Measurements from ENCODE around the gene RNF38. TPM values are rescaled to one million over a fixed set of nuclear protein-coding genes. Genes with fewer than 3 reads are reported as not detected.
"Not testable (repeated sequence)": the region's sequence is repeated elsewhere in the genome, so short reads cannot be mapped to it uniquely, and the experiment has no call there.

Gene RNF38
- polyA plus RNA-seq, 4 donors = 6.0 to 22.6 (median 8.1) TPM

- Histone ChIP-seq H3K4me1 (ENCODE audit: control insufficient read depth in 3 of 3, insufficient read depth in 2 of 3, low read depth in 1 of 3, low read length in 2 of 3) (peaks cover 0 to 37% (median 0%) of the 10 kb centered on the region in 3 donors), H3K36me3 (ENCODE audit: control insufficient read depth in 3 of 3, insufficient read depth in 2 of 3, low read depth in 1 of 3, low read length in 3 of 3) (no peaks in the 10 kb centered on the region), H3K9me3 (ENCODE audit: control insufficient read depth in 2 of 2, insufficient read depth in 1 of 2, low read depth in 1 of 2, low read length in 1 of 2) (no peaks in the 10 kb centered on the region), H3K27me3 (ENCODE audit: control insufficient read depth in 3 of 3, insufficient read depth in 3 of 3, low read length in 3 of 3) (no peaks in the 10 kb centered on the region), H3K4me3 (ENCODE audit: low read depth in 1 of 3, low read length in 3 of 3) (no peak overlapping the region), H3K27ac (ENCODE audit: low read depth in 1 of 3, low read length in 2 of 3) (no peak overlapping the region)
- DNase-seq (no peak), FAIRE-seq (no peak)
- whole genome bisulfite sequencing, 3 donors = 34 to 56% (median 53%) methylated on average over 3 of the region's 3 CpGs
Measured at GRCh38 chr9:36315283-36315682, 84.8 kb downstream of the RNF38 start.

- H3K9me3 ChIP-seq (ENCODE audit: control insufficient read depth in 2 of 2, insufficient read depth in 1 of 2, low read depth in 1 of 2, low read length in 1 of 2) = no peaks in the 10 kb centered on the region
- no peak overlapping the region for H3K4me3 ChIP-seq (ENCODE audit: low read depth in 1 of 3, low read length in 3 of 3)
- DNase-seq = no peak
- no peak for FAIRE-seq
- H3K27me3 ChIP-seq (ENCODE audit: control insufficient read depth in 3 of 3, insufficient read depth in 3 of 3, low read length in 3 of 3) = no peaks in the 10 kb centered on the region
- no peak overlapping the region for H3K27ac ChIP-seq (ENCODE audit: low read depth in 1 of 3, low read length in 2 of 3)
- H3K36me3 ChIP-seq (ENCODE audit: control insufficient read depth in 3 of 3, insufficient read depth in 2 of 3, low read depth in 1 of 3, low read length in 3 of 3) = no peaks in the 10 kb centered on the region
- H3K4me1 ChIP-seq (ENCODE audit: control insufficient read depth in 3 of 3, insufficient read depth in 2 of 3, low read depth in 1 of 3, low read length in 2 of 3) = peaks cover 0 to 34% (median 0%) of the 10 kb centered on the region in 3 donors
- WGBS, 3 donors = 93 to 100% (median 96%) methylated on average over 2 of the region's 2 CpGs
Measured at GRCh38 chr9:36314740-36315139, 85.3 kb downstream of the RNF38 start.

GRCh38 chr9:36306471-36307306, 93.4 kb downstream of the RNF38 start:
- H3K27ac ChIP-seq (ENCODE audit: low read depth in 1 of 3, low read length in 2 of 3) = peak overlapping the region in 1 of 3 donors; percentile 22
- no peaks in the 10 kb centered on the region for H3K27me3 ChIP-seq (ENCODE audit: control insufficient read depth in 3 of 3, insufficient read depth in 3 of 3, low read length in 3 of 3)
- H3K9me3 ChIP-seq (ENCODE audit: control insufficient read depth in 2 of 2, insufficient read depth in 1 of 2, low read depth in 1 of 2, low read length in 1 of 2) = no peaks in the 10 kb centered on the region
- WGBS, 3 donors = 37 to 46% (median 40%) methylated on average over 8 of the region's 8 CpGs
- H3K4me1 ChIP-seq (ENCODE audit: control insufficient read depth in 3 of 3, insufficient read depth in 2 of 3, low read depth in 1 of 3, low read length in 2 of 3) = peaks cover 0 to 5% (median 0%) of the 10 kb centered on the region in 3 donors
- peak; percentile 33 to 73 for DNase-seq
- no peaks in the 10 kb centered on the region for H3K36me3 ChIP-seq (ENCODE audit: control insufficient read depth in 3 of 3, insufficient read depth in 2 of 3, low read depth in 1 of 3, low read length in 3 of 3)
- no peak overlapping the region for H3K4me3 ChIP-seq (ENCODE audit: low read depth in 1 of 3, low read length in 3 of 3)
- FAIRE-seq = no peak

GRCh38 chr9:36304366-36304765, 95.7 kb downstream of the RNF38 start:
- not testable (repeated sequence) for H3K27me3 ChIP-seq (ENCODE audit: control insufficient read depth in 3 of 3, insufficient read depth in 3 of 3, low read length in 3 of 3); FAIRE-seq; H3K4me3 ChIP-seq (ENCODE audit: low read depth in 1 of 3, low read length in 3 of 3); H3K9me3 ChIP-seq (ENCODE audit: control insufficient read depth in 2 of 2, insufficient read depth in 1 of 2, low read depth in 1 of 2, low read length in 1 of 2); H3K4me1 ChIP-seq (ENCODE audit: control insufficient read depth in 3 of 3, insufficient read depth in 2 of 3, low read depth in 1 of 3, low read length in 2 of 3); H3K36me3 ChIP-seq (ENCODE audit: control insufficient read depth in 3 of 3, insufficient read depth in 2 of 3, low read depth in 1 of 3, low read length in 3 of 3)
- DNase-seq = peak; percentile 30 to 44
- 27 to 56% (median 27%) methylated on average over 1 to 2 of the region's 2 CpGs for WGBS, 3 donors
- H3K27ac ChIP-seq (ENCODE audit: low read depth in 1 of 3, low read length in 2 of 3) = peak overlapping the region in 1 of 3 donors; percentile 33

- no peak for FAIRE-seq
- Histone ChIP-seq H3K27ac (ENCODE audit: low read depth in 1 of 3, low read length in 2 of 3) (no peak overlapping the region), H3K9me3 (ENCODE audit: control insufficient read depth in 2 of 2, insufficient read depth in 1 of 2, low read depth in 1 of 2, low read length in 1 of 2) (no peaks in the 10 kb centered on the region), H3K4me1 (ENCODE audit: control insufficient read depth in 3 of 3, insufficient read depth in 2 of 3, low read depth in 1 of 3, low read length in 2 of 3) (peaks cover 0 to 3% (median 0%) of the 10 kb centered on the region in 3 donors), H3K27me3 (ENCODE audit: control insufficient read depth in 3 of 3, insufficient read depth in 3 of 3, low read length in 3 of 3) (no peaks in the 10 kb centered on the region), H3K4me3 (ENCODE audit: low read depth in 1 of 3, low read length in 3 of 3) (no peak overlapping the region), H3K36me3 (ENCODE audit: control insufficient read depth in 3 of 3, insufficient read depth in 2 of 3, low read depth in 1 of 3, low read length in 3 of 3) (no peaks in the 10 kb centered on the region)
- DNase-seq = no peak
- WGBS, 3 donors = 76 to 91% (median 78%) methylated on average over 5 of the region's 5 CpGs
Measured at GRCh38 chr9:36301227-36301626, 98.8 kb downstream of the RNF38 start.

- Histone ChIP-seq H3K4me3 (ENCODE audit: low read depth in 1 of 3, low read length in 3 of 3) (no peak overlapping the region), H3K27me3 (ENCODE audit: control insufficient read depth in 3 of 3, insufficient read depth in 3 of 3, low read length in 3 of 3) (no peaks in the 10 kb centered on the region), H3K4me1 (ENCODE audit: control insufficient read depth in 3 of 3, insufficient read depth in 2 of 3, low read depth in 1 of 3, low read length in 2 of 3) (peaks cover 0 to 3% (median 0%) of the 10 kb centered on the region in 3 donors), H3K9me3 (ENCODE audit: control insufficient read depth in 2 of 2, insufficient read depth in 1 of 2, low read depth in 1 of 2, low read length in 1 of 2) (no peaks in the 10 kb centered on the region), H3K36me3 (ENCODE audit: control insufficient read depth in 3 of 3, insufficient read depth in 2 of 3, low read depth in 1 of 3, low read length in 3 of 3) (no peaks in the 10 kb centered on the region), H3K27ac (ENCODE audit: low read depth in 1 of 3, low read length in 2 of 3) (no peak overlapping the region)
- no peak for DNase-seq
- no peak for FAIRE-seq
- 77 to 83% (median 82%) methylated on average over 3 of the region's 3 CpGs for WGBS, 3 donors
Measured at GRCh38 chr9:36298566-36298965, 101.5 kb downstream of the RNF38 start.

GRCh38 chr9:36297798-36298197, 102.3 kb downstream of the RNF38 start:
- H3K9me3 ChIP-seq (ENCODE audit: control insufficient read depth in 2 of 2, insufficient read depth in 1 of 2, low read depth in 1 of 2, low read length in 1 of 2) = no peaks in the 10 kb centered on the region
- FAIRE-seq = no peak
- DNase-seq = no peak
- H3K36me3 ChIP-seq (ENCODE audit: control insufficient read depth in 3 of 3, insufficient read depth in 2 of 3, low read depth in 1 of 3, low read length in 3 of 3) = no peaks in the 10 kb centered on the region
- WGBS, 3 donors = 63 to 93% (median 89%) methylated on average over 2 of the region's 2 CpGs
- peaks cover 0 to 3% (median 0%) of the 10 kb centered on the region in 3 donors for H3K4me1 ChIP-seq (ENCODE audit: control insufficient read depth in 3 of 3, insufficient read depth in 2 of 3, low read depth in 1 of 3, low read length in 2 of 3)
- H3K4me3 ChIP-seq (ENCODE audit: low read depth in 1 of 3, low read length in 3 of 3) = no peak overlapping the region
- no peak overlapping the region for H3K27ac ChIP-seq (ENCODE audit: low read depth in 1 of 3, low read length in 2 of 3)
- H3K27me3 ChIP-seq (ENCODE audit: control insufficient read depth in 3 of 3, insufficient read depth in 3 of 3, low read length in 3 of 3) = no peaks in the 10 kb centered on the region

- H3K36me3 ChIP-seq (ENCODE audit: control insufficient read depth in 3 of 3, insufficient read depth in 2 of 3, low read depth in 1 of 3, low read length in 3 of 3); H3K27me3 ChIP-seq (ENCODE audit: control insufficient read depth in 3 of 3, insufficient read depth in 3 of 3, low read length in 3 of 3); H3K9me3 ChIP-seq (ENCODE audit: control insufficient read depth in 2 of 2, insufficient read depth in 1 of 2, low read depth in 1 of 2, low read length in 1 of 2); H3K4me3 ChIP-seq (ENCODE audit: low read depth in 1 of 3, low read length in 3 of 3); H3K27ac ChIP-seq (ENCODE audit: low read depth in 1 of 3, low read length in 2 of 3); H3K4me1 ChIP-seq (ENCODE audit: control insufficient read depth in 3 of 3, insufficient read depth in 2 of 3, low read depth in 1 of 3, low read length in 2 of 3); DNase-seq; FAIRE-seq: not testable (repeated sequence)
- WGBS, 3 donors = 90 to 93% (median 91%) methylated on average over 3 of the region's 3 CpGs
Measured at GRCh38 chr9:36294996-36295395, 105.1 kb downstream of the RNF38 start.

Data from small intestine (tissue), 7 donors.